ENCODE measurements around the gene FOXA2. TPM values are rescaled to one million over a fixed set of nuclear protein-coding genes. Genes with fewer than 3 reads are reported as not detected.

The FOXA2 gene
- polyA plus RNA-seq, 2 of the 4 experiments (the other 2 are of a cell fraction), result 8.3 to 20.7 TPM

DNA sequence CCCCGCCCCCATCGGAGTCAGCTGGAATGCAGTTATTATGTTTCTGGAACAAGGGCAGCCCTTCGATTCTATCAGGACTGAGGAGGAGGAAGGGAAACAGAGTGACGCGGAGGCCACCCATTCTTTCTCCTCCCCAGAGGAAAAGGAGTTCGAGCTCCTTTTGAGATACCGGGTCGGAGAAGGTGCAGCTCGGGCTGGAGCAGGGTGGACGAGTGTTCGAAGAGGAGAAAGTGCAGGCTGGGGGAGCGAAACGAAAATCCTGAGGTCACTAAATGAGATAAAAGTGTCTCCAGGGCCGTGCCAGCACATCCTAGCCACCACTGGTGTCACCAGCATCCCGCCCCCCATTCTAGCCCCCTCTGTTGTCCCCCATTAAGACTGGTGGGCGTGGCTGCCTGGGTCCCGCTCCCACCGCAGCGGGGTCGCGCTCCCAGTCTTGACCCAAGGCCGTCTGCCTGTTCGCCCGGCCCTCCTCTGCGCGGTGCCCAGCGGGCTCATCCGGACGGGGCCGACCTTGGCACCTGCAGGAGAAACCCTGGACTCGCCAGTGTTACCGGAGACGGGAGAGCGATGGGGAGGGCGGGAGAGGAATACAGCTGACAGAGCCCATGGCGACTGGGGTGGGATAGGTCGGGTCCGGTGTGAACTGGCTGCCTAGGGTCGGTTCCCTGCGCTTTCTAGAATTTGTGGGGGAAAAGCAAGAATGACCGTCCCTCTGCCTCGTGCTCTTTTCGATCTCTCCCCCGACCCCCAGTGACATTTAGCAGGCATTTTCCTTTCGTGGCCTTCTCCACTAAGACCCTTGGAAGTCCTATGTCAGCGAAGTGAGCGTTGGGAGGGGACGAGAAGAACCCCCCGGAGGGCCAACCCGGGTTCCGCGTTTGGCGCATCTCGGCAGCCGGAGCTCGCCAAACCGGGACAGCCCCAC, 16.2 kb downstream of the FOXA2 start:
- WGBS (ENCODE audit: missing lambda C conversion rate), result 88% methylated on average over 53 of the region's 57 CpGs
- Histone ChIP-seq H3K4me1 (peaks cover 9% of the 10 kb centered on the region; the same call in 1 of the 3 replicates), H3K9me3 (no peaks in the 10 kb centered on the region), H3K4me3 (no peak overlapping the region), H3K4me2 (peak overlapping the region; percentile 43), H3K27ac (peak overlapping the region in 1 of 2 experiments; percentile 38; a peak in 3 of 6 replicates)
- no peak for ATAC-seq
- no peak for DNase-seq (ENCODE audit: low read depth in 1 of 2, low spot score in 1 of 2)
- TF ChIP-seq, protein P1, sequence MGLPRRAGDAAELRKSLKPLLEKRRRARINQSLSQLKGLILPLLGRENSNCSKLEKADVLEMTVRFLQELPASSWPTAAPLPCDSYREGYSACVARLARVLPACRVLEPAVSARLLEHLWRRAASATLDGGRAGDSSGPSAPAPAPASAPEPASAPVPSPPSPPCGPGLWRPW (IDR thresholded peaks at IDR 0.05), result no peak
- no peak for TF ChIP-seq BHLHE40 (IDR thresholded peaks at IDR 0.05; ENCODE audit: low read depth, low read length)
- TF ChIP-seq, protein P2, sequence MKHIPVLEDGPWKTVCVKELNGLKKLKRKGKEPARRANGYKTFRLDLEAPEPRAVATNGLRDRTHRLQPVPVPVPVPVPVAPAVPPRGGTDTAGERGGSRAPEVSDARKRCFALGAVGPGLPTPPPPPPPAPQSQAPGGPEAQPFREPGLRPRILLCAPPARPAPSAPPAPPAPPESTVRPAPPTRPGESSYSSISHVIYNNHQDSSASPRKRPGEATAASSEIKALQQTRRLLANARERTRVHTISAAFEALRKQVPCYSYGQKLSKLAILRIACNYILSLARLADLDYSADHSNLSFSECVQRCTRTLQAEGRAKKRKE (CRISPR knock-in tag; IDR thresholded peaks at IDR 0.05; ENCODE audit: low read depth), result no peak
- TF ChIP-seq, protein P3, sequence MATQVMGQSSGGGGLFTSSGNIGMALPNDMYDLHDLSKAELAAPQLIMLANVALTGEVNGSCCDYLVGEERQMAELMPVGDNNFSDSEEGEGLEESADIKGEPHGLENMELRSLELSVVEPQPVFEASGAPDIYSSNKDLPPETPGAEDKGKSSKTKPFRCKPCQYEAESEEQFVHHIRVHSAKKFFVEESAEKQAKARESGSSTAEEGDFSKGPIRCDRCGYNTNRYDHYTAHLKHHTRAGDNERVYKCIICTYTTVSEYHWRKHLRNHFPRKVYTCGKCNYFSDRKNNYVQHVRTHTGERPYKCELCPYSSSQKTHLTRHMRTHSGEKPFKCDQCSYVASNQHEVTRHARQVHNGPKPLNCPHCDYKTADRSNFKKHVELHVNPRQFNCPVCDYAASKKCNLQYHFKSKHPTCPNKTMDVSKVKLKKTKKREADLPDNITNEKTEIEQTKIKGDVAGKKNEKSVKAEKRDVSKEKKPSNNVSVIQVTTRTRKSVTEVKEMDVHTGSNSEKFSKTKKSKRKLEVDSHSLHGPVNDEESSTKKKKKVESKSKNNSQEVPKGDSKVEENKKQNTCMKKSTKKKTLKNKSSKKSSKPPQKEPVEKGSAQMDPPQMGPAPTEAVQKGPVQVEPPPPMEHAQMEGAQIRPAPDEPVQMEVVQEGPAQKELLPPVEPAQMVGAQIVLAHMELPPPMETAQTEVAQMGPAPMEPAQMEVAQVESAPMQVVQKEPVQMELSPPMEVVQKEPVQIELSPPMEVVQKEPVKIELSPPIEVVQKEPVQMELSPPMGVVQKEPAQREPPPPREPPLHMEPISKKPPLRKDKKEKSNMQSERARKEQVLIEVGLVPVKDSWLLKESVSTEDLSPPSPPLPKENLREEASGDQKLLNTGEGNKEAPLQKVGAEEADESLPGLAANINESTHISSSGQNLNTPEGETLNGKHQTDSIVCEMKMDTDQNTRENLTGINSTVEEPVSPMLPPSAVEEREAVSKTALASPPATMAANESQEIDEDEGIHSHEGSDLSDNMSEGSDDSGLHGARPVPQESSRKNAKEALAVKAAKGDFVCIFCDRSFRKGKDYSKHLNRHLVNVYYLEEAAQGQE (IDR thresholded peaks at IDR 0.05), result no peak
- TF ChIP-seq FOSB (CRISPR knock-in tag; IDR thresholded peaks at IDR 0.05), result no peak
- TF ChIP-seq KDM5A (IDR thresholded peaks at IDR 0.05), result no peak
- TF ChIP-seq, protein P4, sequence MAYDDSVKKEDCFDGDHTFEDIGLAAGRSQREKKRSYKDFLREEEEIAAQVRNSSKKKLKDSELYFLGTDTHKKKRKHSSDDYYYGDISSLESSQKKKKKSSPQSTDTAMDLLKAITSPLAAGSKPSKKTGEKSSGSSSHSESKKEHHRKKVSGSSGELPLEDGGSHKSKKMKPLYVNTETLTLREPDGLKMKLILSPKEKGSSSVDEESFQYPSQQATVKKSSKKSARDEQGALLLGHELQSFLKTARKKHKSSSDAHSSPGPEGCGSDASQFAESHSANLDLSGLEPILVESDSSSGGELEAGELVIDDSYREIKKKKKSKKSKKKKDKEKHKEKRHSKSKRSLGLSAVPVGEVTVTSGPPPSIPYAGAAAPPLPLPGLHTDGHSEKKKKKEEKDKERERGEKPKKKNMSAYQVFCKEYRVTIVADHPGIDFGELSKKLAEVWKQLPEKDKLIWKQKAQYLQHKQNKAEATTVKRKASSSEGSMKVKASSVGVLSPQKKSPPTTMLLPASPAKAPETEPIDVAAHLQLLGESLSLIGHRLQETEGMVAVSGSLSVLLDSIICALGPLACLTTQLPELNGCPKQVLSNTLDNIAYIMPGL (CRISPR knock-in tag; IDR thresholded peaks at IDR 0.05; ENCODE audit: borderline replicate concordance), result no peak
- TF ChIP-seq NFE2L2 (conservative IDR thresholded peaks at IDR 0.05; ENCODE audit: low read length), result no peak
- TF ChIP-seq, protein P5, sequence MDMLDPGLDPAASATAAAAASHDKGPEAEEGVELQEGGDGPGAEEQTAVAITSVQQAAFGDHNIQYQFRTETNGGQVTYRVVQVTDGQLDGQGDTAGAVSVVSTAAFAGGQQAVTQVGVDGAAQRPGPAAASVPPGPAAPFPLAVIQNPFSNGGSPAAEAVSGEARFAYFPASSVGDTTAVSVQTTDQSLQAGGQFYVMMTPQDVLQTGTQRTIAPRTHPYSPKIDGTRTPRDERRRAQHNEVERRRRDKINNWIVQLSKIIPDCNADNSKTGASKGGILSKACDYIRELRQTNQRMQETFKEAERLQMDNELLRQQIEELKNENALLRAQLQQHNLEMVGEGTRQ (IDR thresholded peaks at IDR 0.05), result no peak
- ChIA-PET CTCF (interaction anchor here (1.2 kb wide), 1 partner anchor 124 kb away, joined by 3 read pairs; no protein-coding TSS in a partner anchor), POLR2A (no interaction called here)
- no peak for FAIRE-seq

DNA sequence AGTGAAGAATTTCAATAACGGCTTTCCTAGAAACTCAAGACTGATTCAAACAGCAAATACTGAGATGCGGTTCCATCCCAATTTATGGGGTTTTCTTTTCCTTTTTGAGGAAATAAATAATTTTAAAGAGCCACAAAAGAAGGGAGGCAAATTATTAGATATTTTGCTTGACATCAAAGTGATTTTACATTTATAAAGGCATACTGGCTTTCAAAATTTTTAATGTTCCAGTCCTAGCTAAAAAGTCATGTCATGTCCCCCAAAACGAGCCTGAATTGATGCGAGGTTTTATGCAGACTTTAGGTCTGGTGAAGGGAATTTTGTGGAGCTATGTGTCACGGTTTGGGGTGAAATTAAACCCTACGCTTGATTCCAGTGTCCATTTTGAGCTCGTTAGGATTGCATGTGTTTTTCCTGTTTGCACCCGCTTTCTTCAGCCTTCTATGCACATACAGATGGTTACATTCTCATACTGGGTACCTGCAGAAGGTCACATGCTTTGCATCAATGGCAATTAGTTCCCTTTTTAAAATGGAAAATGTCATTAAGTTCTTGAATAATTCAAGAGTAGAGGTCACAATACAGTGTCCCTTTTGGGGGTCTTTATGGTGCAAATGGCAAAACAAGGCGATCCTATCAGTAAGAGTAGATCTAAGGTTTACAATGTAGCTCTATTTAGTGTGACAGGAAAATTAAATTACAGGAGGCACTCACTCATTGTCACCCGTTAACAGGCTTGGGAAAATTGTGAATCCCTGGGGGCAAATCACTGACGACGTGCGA, 17.3 kb downstream of the FOXA2 start:
- WGBS (ENCODE audit: missing lambda C conversion rate), result 86% methylated on average over 13 of the region's 13 CpGs
- ChIA-PET POLR2A (no interaction called here), CTCF (interaction anchor here (1.0 to 1.2 kb wide), 2 partner anchors 125 to 164 kb away, joined by 3 read pairs; no protein-coding TSS in a partner anchor)
- H3K4me3 ChIP-seq, result no peak overlapping the region
- H3K4me2 ChIP-seq, result no peak overlapping the region
- no peak overlapping the region for H3K27ac ChIP-seq
- no peaks in the 10 kb centered on the region for H3K9me3 ChIP-seq
- DNase-seq (ENCODE audit: low read depth in 1 of 2, low spot score in 1 of 2) (no peak), ATAC-seq (no peak), FAIRE-seq (no peak)
- H3K4me1 ChIP-seq, result peaks cover 9% of the 10 kb centered on the region; the same call in 1 of the 3 replicates
- TF ChIP-seq, protein P6, sequence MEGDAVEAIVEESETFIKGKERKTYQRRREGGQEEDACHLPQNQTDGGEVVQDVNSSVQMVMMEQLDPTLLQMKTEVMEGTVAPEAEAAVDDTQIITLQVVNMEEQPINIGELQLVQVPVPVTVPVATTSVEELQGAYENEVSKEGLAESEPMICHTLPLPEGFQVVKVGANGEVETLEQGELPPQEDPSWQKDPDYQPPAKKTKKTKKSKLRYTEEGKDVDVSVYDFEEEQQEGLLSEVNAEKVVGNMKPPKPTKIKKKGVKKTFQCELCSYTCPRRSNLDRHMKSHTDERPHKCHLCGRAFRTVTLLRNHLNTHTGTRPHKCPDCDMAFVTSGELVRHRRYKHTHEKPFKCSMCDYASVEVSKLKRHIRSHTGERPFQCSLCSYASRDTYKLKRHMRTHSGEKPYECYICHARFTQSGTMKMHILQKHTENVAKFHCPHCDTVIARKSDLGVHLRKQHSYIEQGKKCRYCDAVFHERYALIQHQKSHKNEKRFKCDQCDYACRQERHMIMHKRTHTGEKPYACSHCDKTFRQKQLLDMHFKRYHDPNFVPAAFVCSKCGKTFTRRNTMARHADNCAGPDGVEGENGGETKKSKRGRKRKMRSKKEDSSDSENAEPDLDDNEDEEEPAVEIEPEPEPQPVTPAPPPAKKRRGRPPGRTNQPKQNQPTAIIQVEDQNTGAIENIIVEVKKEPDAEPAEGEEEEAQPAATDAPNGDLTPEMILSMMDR (IDR thresholded peaks at IDR 0.05), result no peak
- TF ChIP-seq CHD2 (IDR thresholded peaks at IDR 0.05; ENCODE audit: low read length, partially characterized antibody), result no peak
- no peak for TF ChIP-seq SREBF2 (IDR thresholded peaks at IDR 0.05)
- TF ChIP-seq HOXA7 (CRISPR knock-in tag; IDR thresholded peaks at IDR 0.05), result no peak
- TF ChIP-seq, protein P7, sequence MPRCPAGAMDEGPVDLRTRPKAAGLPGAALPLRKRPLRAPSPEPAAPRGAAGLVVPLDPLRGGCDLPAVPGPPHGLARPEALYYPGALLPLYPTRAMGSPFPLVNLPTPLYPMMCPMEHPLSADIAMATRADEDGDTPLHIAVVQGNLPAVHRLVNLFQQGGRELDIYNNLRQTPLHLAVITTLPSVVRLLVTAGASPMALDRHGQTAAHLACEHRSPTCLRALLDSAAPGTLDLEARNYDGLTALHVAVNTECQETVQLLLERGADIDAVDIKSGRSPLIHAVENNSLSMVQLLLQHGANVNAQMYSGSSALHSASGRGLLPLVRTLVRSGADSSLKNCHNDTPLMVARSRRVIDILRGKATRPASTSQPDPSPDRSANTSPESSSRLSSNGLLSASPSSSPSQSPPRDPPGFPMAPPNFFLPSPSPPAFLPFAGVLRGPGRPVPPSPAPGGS (IDR thresholded peaks at IDR 0.05), result no peak
- TF ChIP-seq, protein P8, sequence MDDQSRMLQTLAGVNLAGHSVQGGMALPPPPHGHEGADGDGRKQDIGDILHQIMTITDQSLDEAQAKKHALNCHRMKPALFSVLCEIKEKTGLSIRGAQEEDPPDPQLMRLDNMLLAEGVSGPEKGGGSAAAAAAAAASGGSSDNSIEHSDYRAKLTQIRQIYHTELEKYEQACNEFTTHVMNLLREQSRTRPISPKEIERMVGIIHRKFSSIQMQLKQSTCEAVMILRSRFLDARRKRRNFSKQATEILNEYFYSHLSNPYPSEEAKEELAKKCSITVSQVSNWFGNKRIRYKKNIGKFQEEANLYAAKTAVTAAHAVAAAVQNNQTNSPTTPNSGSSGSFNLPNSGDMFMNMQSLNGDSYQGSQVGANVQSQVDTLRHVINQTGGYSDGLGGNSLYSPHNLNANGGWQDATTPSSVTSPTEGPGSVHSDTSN (IDR thresholded peaks at IDR 0.05), result no peak
- TF ChIP-seq, protein P9, sequence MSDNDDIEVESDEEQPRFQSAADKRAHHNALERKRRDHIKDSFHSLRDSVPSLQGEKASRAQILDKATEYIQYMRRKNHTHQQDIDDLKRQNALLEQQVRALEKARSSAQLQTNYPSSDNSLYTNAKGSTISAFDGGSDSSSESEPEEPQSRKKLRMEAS (IDR thresholded peaks at IDR 0.05), result no peak
- TF ChIP-seq GATA3 (IDR thresholded peaks at IDR 0.05; ENCODE audit: borderline replicate concordance), result no peak
- no peak for TF ChIP-seq HEYL (CRISPR knock-in tag; IDR thresholded peaks at IDR 0.05)
- no peak for TF ChIP-seq POLR2AphosphoS2 (conservative IDR thresholded peaks at IDR 0.05; ENCODE audit: low read length)
- no peak for TF ChIP-seq TP53 (CRISPR knock-in tag; IDR thresholded peaks at IDR 0.05)
- TF ChIP-seq RNF2 (IDR thresholded peaks at IDR 0.05; ENCODE audit: borderline replicate concordance, low read depth), result no peak

Data from A549 (cell line).